ENCODE measurements around the gene OPCML.

OPCML gene

GRCh38 chr11:132367293-132367692 is 1165.0 kb downstream of the OPCML start:
- no peak for TF ChIP-seq JUND (IDR thresholded peaks at IDR 0.05; ENCODE audit: low read depth)
- no peak for DNase-seq (ENCODE audit: low read depth in 1 of 2, low spot score in 1 of 2)
- in situ Hi-C loops (cut with HindIII; ENCODE audit: low pct_unique_long_range_greater_than_20kb, low sequenced_read_pairs) = no loop called here

GRCh38 chr11:132365650-132366049 is 1166.7 kb downstream of the OPCML start:
- no peak for TF ChIP-seq JUND (IDR thresholded peaks at IDR 0.05; ENCODE audit: low read depth)
- no peak for DNase-seq (ENCODE audit: low read depth in 1 of 2, low spot score in 1 of 2)
- in situ Hi-C loops (cut with HindIII; ENCODE audit: low pct_unique_long_range_greater_than_20kb, low sequenced_read_pairs) = no loop called here
